ENCODE measurements around the gene SPATA6.
"Not testable (repeated sequence)": the region's sequence is repeated elsewhere in the genome, so short reads cannot be mapped to it uniquely, and the experiment has no call there.

SPATA6 gene

GRCh38 chr1:48471691-48472576 is at the start of gene SPATA6:
SPATA6 (minus strand) TSS chr1:48472204; CDS start chr1:48472008, 196 bp downstream.
- ATAC-seq = peak; percentile 93 to 95

DNA sequence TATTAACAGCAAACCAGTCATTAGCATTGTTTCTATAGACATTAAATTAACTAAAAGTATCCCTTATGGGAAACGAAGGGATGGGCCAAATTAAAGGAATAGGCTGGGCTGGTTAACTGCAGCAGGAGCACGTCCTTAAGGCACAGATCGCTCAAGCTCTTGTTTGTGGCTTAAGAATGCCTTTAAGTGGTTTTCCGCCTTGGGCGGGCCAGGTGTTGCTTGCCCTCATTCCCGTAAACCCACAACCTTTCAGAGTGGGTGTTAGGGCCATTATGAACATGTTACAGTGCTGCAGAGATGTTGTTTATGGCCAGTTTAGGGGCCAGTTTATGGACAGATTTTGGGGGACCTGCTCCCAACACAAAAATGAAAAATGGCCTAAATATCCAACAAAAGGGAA is 47.9 kb upstream of the SPATA6 start:
- not testable (repeated sequence) for ATAC-seq

DNA sequence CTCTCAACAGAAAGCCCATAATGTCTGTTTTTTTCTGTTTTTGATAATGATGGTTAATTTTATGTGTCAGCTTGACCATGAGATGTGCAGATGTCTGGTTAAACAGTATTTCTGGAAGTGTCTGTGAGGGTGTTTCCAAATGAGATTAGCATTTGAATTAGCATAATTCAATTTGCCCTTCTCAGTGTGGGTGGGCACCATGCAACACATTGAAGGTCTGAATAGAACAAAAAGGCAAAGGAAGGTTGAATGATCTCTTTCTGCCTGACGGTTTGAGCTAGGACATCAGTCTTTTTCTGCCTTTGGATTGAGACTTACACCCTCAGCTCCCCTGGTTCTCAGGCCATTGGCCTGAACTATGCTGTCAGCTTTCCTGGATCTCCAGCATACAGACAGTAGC is 34.9 kb upstream of the SPATA6 start:
- no peak for ATAC-seq

DNA sequence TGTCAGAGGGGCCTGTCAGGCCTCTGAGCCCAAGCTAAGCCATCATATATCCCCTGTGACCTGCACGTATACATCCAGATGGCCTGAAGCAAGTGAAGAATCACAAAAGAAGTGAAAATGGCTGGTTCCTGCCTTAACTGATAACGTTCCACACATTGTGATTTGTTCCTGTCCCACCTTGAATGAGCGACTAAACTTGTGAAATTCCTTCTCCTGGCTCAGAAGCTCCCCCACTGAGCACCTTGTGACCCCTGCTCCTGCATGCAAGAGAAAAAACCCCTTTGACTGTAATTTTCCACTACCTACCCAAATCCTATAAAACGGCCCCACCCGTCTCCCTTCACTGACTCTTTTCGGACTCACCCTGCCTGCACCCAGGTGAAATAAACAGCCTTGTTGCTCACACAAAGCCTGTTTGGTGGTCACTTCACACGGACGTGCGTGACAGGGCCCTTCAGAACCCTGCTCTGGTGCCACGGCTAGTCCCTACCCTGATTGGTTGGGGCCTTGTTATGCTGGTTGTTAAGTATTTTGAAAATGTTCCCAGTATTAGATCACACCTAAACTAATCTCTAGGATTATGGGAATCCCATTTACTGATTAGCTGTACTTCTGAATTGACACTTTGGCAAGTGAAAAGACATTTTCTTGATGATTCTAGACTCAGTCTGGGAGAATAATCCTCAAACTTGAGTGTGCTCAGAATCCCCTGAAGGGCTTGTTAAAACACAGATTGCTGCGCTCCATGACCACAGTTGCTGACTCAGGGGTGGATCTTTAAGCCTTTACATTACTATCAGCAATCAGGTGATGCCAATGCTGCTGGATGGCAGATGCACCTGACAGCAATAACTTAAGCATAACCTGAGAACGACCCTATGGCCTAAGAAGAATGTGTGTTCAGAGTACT is 28.8 kb upstream of the SPATA6 start:
- ATAC-seq = no peak

DNA sequence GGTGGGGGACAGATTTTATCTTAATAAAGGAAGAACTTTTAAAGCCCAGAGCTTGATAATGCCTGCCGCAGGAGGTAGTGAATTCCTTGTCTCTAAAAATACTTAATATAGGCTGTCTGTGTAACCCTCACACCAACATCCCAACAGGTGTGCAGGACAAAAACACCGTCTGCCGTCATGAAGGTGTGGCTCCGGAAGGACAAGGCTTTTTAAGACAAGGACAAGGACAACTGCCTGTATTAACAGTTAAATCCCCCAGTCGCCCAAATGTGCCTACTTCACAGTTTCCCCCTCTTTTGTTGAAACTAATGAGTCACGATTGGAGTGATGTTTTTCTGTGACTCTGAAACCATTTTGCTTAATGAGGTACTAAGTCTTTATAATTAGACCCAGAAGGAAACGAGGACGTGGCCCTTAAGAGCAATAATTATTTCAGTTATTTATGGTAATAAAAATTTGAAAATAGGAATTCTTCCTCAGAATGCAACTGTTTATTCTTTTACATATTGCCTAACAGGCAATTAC is 27.3 kb upstream of the SPATA6 start:
- no peak for ATAC-seq

- peak; percentile 68 to 70 for ATAC-seq
Observed at GRCh38 chr1:48498096-48498791, 26.2 kb upstream of the SPATA6 start.

DNA sequence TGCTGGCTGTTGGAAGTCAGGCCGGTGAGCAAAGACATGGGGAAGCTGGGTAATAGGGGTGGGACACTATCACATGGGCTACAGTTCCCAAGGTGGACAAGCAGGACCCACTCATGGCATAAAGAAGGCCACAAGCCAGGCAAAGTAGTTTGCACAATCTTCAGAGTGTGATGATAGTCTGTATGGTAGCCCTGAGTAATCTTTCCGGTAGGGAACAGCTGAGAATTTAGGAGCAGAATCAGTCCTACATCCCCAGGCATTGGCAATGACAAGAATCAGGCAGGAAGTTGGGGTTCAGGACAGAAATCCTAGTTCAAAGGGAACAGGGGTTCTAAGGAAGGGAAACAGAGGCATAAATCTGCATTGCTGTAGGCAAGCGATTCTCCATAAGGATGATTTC is 23.9 kb upstream of the SPATA6 start:
- ATAC-seq = no peak

DNA sequence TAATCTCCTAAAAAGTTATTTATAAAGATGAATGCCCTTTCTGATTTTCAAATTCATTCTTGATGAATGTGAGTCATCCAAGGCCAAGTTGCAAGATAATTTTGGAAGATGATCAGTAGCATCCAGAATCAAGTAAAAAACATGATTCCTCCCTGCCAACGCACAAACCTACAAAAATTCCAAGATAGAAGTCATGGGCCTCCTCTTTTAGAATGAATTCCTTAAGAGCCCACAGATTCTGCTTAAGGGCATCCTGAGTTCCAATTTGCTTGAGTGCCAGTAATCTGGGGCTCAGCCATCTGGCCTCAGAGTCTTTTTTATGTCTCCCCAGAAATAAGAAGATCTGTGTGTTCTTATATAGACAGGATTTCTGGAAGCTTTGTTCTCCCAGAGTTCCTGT is 23.2 kb upstream of the SPATA6 start:
- ATAC-seq = no peak

- ATAC-seq = no peak
Observed at GRCh38 chr1:48493970-48494769, 22.2 kb upstream of the SPATA6 start.

- ATAC-seq = no peak
Observed at GRCh38 chr1:48493041-48493440, 21.0 kb upstream of the SPATA6 start.

DNA sequence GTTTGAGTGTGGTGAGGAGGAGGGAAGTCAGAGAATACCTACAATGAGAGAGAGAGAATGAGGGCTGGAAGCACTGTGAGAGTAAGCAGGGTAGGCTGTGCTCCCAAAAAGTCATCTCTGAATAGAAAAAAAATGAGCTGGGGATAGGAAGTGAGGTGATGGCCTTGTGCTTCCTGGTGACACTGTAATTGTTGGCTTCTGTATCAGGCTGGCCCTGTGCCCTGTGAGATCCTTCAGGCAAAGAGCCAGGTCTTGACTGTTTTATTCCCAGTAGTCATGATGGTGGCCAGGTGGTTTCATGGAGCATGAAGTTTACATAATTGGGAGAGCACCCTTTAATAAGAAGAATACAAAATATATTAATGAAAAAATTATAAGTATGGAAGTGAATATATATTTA is 20.4 kb upstream of the SPATA6 start:
- ATAC-seq = no peak

DNA sequence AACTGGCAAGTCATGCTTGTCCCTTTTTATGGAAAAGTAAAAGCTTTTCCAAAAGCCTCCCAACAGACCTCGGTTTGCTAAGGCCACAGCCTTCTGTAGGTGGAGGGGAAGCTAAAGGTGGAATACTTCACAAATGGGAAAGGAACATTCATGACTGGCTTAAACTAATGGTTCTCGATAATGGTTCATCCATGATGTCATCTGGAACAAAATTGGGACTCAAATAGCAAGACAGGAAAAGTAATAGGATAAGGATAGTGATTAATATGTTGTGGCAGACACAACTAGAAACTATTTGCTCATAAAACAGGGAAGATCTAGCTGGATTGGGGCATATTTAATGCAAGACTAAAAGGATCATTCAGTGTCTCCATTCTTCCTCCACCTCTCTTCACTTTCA is 16.7 kb upstream of the SPATA6 start:
- ATAC-seq = no peak

- no peak for ATAC-seq
Observed at GRCh38 chr1:48480504-48480903, 8.5 kb upstream of the SPATA6 start.

DNA sequence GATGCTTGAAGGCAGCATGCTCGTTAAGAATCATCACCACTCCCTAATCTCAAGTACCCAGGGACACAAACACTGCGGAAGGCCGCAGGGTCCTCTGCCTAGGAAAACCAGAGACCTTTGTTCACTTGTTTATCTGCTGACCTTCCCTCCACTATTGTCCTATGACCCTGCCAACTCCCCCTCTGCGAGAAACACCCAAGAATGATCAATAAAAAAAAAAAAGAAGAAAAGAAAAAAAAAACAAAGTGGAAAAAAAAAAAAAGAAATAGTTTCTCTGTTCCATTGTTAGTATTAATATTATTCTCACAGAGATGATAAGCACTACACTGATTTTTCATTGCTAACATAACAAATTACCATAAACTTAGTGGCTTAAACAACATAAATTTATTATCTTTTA is 8.0 kb upstream of the SPATA6 start:
- not testable (repeated sequence) for ATAC-seq

GRCh38 chr1:48472638-48473037 is 634 bp upstream of the SPATA6 start:
- ATAC-seq = no peak

DNA sequence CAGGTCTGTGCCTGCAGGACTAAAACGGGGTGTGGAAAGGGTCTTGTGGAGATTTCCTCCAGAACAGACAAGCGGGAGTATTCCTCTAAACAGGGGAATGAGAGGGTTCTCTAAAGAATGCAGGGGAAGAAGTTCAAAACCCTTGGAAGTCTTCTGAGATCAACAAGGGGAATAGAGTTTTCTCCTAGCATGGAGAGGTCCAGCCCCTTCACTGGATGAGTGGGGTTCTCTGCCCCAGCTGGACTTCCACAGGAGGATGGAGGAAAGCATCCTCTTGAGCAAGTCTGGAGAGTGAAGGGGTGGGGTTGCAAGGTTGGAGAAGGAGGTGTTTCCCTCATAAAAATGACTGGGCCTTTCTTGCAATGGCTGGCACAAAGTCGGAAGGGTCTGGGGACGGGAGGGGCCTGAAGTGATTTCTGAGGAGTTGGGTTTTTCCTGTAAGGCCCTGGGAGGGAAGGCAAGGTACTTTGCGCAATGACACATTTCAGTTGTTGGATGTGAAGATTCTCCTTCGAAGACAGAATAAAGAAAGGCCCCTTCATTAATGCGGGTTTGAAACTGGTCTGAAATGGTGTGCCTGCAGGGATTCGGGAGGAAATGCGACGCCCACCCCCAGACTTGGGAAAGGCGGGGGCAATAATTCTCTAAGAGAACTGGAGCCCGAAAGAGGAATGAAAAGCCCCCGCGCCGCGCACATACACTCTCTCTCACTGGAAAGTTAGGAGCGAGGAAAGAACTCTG is 884 bp downstream of the SPATA6 start:
- no peak for ATAC-seq

- no peak for ATAC-seq
Observed at GRCh38 chr1:48470481-48470855, 1.5 kb downstream of the SPATA6 start.

- no peak for ATAC-seq
Observed at GRCh38 chr1:48469616-48470480, 2.2 kb downstream of the SPATA6 start.

- no peak for ATAC-seq
Observed at GRCh38 chr1:48466594-48466993, 5.4 kb downstream of the SPATA6 start.

DNA sequence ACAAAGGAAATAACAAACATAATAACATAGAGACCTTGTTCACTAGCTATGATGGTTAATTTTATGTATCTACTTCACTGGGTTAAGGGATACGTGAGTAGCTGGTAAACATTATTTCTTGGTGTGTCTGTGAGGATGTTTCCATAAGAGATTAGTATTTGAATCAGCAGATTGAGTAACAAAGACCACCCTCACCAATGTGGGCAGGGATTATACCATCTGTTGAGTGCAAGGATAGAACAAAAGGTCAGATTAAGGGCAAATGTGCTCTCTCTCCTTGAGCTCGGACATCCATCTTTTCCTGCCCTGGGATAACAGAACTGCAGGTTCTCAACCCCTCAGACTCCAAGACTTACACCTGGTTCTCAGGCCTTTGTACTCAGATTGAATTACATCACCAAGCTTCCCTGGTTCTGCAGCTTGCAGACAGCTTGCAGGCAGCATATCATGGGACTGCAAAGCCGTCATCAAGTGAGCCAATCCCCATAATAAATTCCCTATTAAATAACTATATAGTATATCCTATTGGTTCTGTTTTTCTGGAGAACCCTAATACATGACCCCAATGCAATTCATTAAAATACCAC is 9.2 kb downstream of the SPATA6 start:
- ATAC-seq = no peak

All from activated CD4-positive, CD25-positive, alpha-beta regulatory T cell treated with anti-CD3 and anti-CD28 coated beads, Interleukin-2, amount 50 U/mL, for 24 hours (primary cell).